ENCODE measurements around the gene LANCL3. TPM values are rescaled to one million over a fixed set of nuclear protein-coding genes. Genes with fewer than 3 reads are reported as not detected.

LANCL3 gene
- polyA plus RNA-seq, 3 donors: 0.01 to 0.12 TPM; not detected in 1

GRCh38 chrX:37678574-37678973, 107.1 kb downstream of the LANCL3 start:
- no peak for TF ChIP-seq CTCF (IDR thresholded peaks at IDR 0.05)
- peaks cover 0 to 1% (median 0%) of the 10 kb centered on the region in 3 donors for H3K27me3 Mint-ChIP-seq (ENCODE audit: low read depth in 3 of 3)
- no peaks in the 10 kb centered on the region for H4K20me1 ChIP-seq (ENCODE audit: insufficient read depth, low read length)
- H2AFZ ChIP-seq (ENCODE audit: insufficient read depth, low read depth, low read length, poor library complexity, severe bottlenecking): no peak overlapping the region
- no peaks in the 10 kb centered on the region for H3K36me3 Mint-ChIP-seq
- H3K4me1 ChIP-seq (ENCODE audit: control insufficient read depth in 1 of 2, insufficient read depth in 2 of 2, low read length in 2 of 2): no peaks in the 10 kb centered on the region
- H3K27ac ChIP-seq (ENCODE audit: low read depth in 1 of 2, low read length in 2 of 2): no peak overlapping the region
- H3K27ac Mint-ChIP-seq: no peak overlapping the region
- WGBS (ENCODE audit: insufficient coverage): no CpG with 5 or more reads among the region's 1 CpG
- H3K4me1 Mint-ChIP-seq: no peaks in the 10 kb centered on the region
- H3K4me2 ChIP-seq (replicated peaks; ENCODE audit: extremely low read depth, low read length, poor library complexity, severe bottlenecking): no peak overlapping the region
- H3K36me3 ChIP-seq (replicated peaks in 1 of 2; ENCODE audit: control insufficient read depth in 1 of 2, insufficient read depth in 2 of 2, low read length in 2 of 2): no peaks in the 10 kb centered on the region
- H3K9me3 Mint-ChIP-seq: no peaks in the 10 kb centered on the region
- H3K9ac ChIP-seq (ENCODE audit: insufficient read depth, low read length, poor library complexity, severe bottlenecking): no peak overlapping the region
- no peak for DNase-seq
- intact Hi-C loops (cut with micrococcal nuclease): no loop called here
- H3K27me3 ChIP-seq (ENCODE audit: control insufficient read depth in 2 of 2, insufficient read depth in 2 of 2, low read length in 2 of 2): no peaks in the 10 kb centered on the region
- H3K9me3 ChIP-seq (replicated peaks in 1 of 2; ENCODE audit: control insufficient read depth in 1 of 2, insufficient read depth in 1 of 2, low read length in 2 of 2): no peaks in the 10 kb centered on the region
- no peak overlapping the region for H3K4me3 ChIP-seq (replicated peaks in 1 of 3; ENCODE audit: low read depth in 2 of 3, low read length in 3 of 3)
- no peak overlapping the region for H3K4me3 Mint-ChIP-seq
- no peaks in the 10 kb centered on the region for H3K79me2 ChIP-seq (ENCODE audit: insufficient read depth, low read length)

GRCh38 chrX:37679230-37679629, 107.8 kb downstream of the LANCL3 start:
- Histone ChIP-seq H3K4me2 (replicated peaks; ENCODE audit: extremely low read depth, low read length, poor library complexity, severe bottlenecking) (no peak overlapping the region), H2AFZ (ENCODE audit: insufficient read depth, low read depth, low read length, poor library complexity, severe bottlenecking) (no peak overlapping the region), H3K9me3 (replicated peaks in 1 of 2; ENCODE audit: control insufficient read depth in 1 of 2, insufficient read depth in 1 of 2, low read length in 2 of 2) (no peaks in the 10 kb centered on the region), H3K79me2 (ENCODE audit: insufficient read depth, low read length) (no peaks in the 10 kb centered on the region), H3K4me1 (ENCODE audit: control insufficient read depth in 1 of 2, insufficient read depth in 2 of 2, low read length in 2 of 2) (no peaks in the 10 kb centered on the region), H3K4me3 (replicated peaks in 1 of 3; ENCODE audit: low read depth in 2 of 3, low read length in 3 of 3) (no peak overlapping the region), H4K20me1 (ENCODE audit: insufficient read depth, low read length) (no peaks in the 10 kb centered on the region), H3K27ac (ENCODE audit: low read depth in 1 of 2, low read length in 2 of 2) (no peak overlapping the region), H3K36me3 (replicated peaks in 1 of 2; ENCODE audit: control insufficient read depth in 1 of 2, insufficient read depth in 2 of 2, low read length in 2 of 2) (no peaks in the 10 kb centered on the region), H3K9ac (ENCODE audit: insufficient read depth, low read length, poor library complexity, severe bottlenecking) (no peak overlapping the region), H3K27me3 (ENCODE audit: control insufficient read depth in 2 of 2, insufficient read depth in 2 of 2, low read length in 2 of 2) (no peaks in the 10 kb centered on the region)
- peaks cover 0 to 1% (median 0%) of the 10 kb centered on the region in 3 donors for H3K27me3 Mint-ChIP-seq (ENCODE audit: low read depth in 3 of 3)
- WGBS (ENCODE audit: insufficient coverage): no CpG with 5 or more reads among the region's 1 CpG
- H3K4me1 Mint-ChIP-seq: no peaks in the 10 kb centered on the region
- no peak overlapping the region for H3K27ac Mint-ChIP-seq
- intact Hi-C loops (cut with micrococcal nuclease): no loop called here
- H3K9me3 Mint-ChIP-seq: no peaks in the 10 kb centered on the region
- DNase-seq: no peak
- H3K36me3 Mint-ChIP-seq: no peaks in the 10 kb centered on the region
- no peak for TF ChIP-seq CTCF (IDR thresholded peaks at IDR 0.05)
- H3K4me3 Mint-ChIP-seq: no peak overlapping the region
